Measurements from ENCODE around the gene CTXND1.

Gene CTXND1

DNA sequence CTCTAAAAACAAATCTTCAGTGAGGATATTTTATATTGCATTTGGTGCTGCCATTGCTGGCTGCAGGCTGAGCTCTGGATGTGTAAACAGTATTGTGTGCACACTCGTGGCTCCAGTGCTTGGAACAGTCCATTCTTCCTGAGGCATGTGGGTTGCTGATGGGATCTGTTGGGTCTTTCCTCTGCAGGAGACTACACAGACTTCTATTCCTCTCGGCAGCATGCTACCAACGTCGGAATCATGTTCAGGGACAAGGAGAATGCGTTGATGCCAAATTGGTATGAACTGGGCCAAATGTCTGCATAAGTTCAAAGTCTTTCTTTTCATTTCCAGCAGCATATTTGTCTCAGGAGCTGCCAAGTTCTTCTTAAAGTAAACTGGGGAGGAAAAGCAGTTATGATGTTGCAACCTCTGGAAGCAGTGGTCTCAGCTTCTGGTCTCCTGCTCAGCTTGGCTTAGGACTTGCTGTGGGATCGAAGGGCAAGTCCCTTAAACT, 89.9 kb downstream of the CTXND1 start:
- H3K4me1 ChIP-seq (ENCODE audit: control insufficient read depth, low read length), result peaks cover 29% of the 10 kb centered on the region
- H3K4me3 ChIP-seq (ENCODE audit: low read length), result no peak overlapping the region
- TF ChIP-seq, protein P1, sequence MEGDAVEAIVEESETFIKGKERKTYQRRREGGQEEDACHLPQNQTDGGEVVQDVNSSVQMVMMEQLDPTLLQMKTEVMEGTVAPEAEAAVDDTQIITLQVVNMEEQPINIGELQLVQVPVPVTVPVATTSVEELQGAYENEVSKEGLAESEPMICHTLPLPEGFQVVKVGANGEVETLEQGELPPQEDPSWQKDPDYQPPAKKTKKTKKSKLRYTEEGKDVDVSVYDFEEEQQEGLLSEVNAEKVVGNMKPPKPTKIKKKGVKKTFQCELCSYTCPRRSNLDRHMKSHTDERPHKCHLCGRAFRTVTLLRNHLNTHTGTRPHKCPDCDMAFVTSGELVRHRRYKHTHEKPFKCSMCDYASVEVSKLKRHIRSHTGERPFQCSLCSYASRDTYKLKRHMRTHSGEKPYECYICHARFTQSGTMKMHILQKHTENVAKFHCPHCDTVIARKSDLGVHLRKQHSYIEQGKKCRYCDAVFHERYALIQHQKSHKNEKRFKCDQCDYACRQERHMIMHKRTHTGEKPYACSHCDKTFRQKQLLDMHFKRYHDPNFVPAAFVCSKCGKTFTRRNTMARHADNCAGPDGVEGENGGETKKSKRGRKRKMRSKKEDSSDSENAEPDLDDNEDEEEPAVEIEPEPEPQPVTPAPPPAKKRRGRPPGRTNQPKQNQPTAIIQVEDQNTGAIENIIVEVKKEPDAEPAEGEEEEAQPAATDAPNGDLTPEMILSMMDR (IDR thresholded peaks at IDR 0.05; ENCODE audit: low read depth, low read length, poor library complexity, severe bottlenecking), result no peak
- no peak for TF ChIP-seq EZH2phosphoT487 (IDR thresholded peaks at IDR 0.05; ENCODE audit: borderline replicate concordance, low read length)
- H3K27me3 ChIP-seq (ENCODE audit: control insufficient read depth, low read length), result no peaks in the 10 kb centered on the region
- H3K36me3 ChIP-seq (ENCODE audit: control insufficient read depth, low read length), result peaks cover 22% of the 10 kb centered on the region
- H3K4me2 ChIP-seq (ENCODE audit: low read length), result no peak overlapping the region
- no peaks in the 10 kb centered on the region for H3F3A ChIP-seq (ENCODE audit: control insufficient read depth, insufficient read depth)
- no peak overlapping the region for H3K27ac ChIP-seq (ENCODE audit: low read depth, low read length)
- no peaks in the 10 kb centered on the region for H4K20me1 ChIP-seq (ENCODE audit: control insufficient read depth, insufficient read depth, low read depth, low read length)
- H3K9me3 ChIP-seq (ENCODE audit: control insufficient read depth, insufficient read depth, low read length), result no peaks in the 10 kb centered on the region
- no peaks in the 10 kb centered on the region for H3K9me2 ChIP-seq (replicated peaks; ENCODE audit: control insufficient read depth, low read length)
- no peaks in the 10 kb centered on the region for H3K79me2 ChIP-seq (ENCODE audit: control insufficient read depth, low read length)

- Histone ChIP-seq H3K27me3 (ENCODE audit: control insufficient read depth, low read length) (no peaks in the 10 kb centered on the region), H3K79me2 (ENCODE audit: control insufficient read depth, low read length) (no peaks in the 10 kb centered on the region), H3K36me3 (ENCODE audit: control insufficient read depth, low read length) (peaks cover 22% of the 10 kb centered on the region), H3K4me3 (ENCODE audit: low read length) (no peak overlapping the region), H3F3A (ENCODE audit: control insufficient read depth, insufficient read depth) (no peaks in the 10 kb centered on the region), H3K27ac (ENCODE audit: low read depth, low read length) (no peak overlapping the region), H3K4me1 (ENCODE audit: control insufficient read depth, low read length) (peaks cover 29% of the 10 kb centered on the region), H3K4me2 (ENCODE audit: low read length) (no peak overlapping the region), H3K9me3 (ENCODE audit: control insufficient read depth, insufficient read depth, low read length) (no peaks in the 10 kb centered on the region), H3K9me2 (replicated peaks; ENCODE audit: control insufficient read depth, low read length) (no peaks in the 10 kb centered on the region), H4K20me1 (ENCODE audit: control insufficient read depth, insufficient read depth, low read depth, low read length) (no peaks in the 10 kb centered on the region)
- TF ChIP-seq EZH2phosphoT487 (IDR thresholded peaks at IDR 0.05; ENCODE audit: borderline replicate concordance, low read length), result no peak
- TF ChIP-seq, protein P1 (IDR thresholded peaks at IDR 0.05; ENCODE audit: low read depth, low read length, poor library complexity, severe bottlenecking), result no peak
Measured at GRCh38 chr15:80161468-80162016, 90.5 kb downstream of the CTXND1 start.

GRCh38 chr15:80160570-80161156, 91.3 kb downstream of the CTXND1 start:
- Histone ChIP-seq H3F3A (ENCODE audit: control insufficient read depth, insufficient read depth) (no peaks in the 10 kb centered on the region), H4K20me1 (ENCODE audit: control insufficient read depth, insufficient read depth, low read depth, low read length) (no peaks in the 10 kb centered on the region), H3K4me1 (ENCODE audit: control insufficient read depth, low read length) (peaks cover 29% of the 10 kb centered on the region), H3K4me3 (ENCODE audit: low read length) (peak overlapping the region; percentile 34), H3K9me3 (ENCODE audit: control insufficient read depth, insufficient read depth, low read length) (no peaks in the 10 kb centered on the region), H3K9me2 (replicated peaks; ENCODE audit: control insufficient read depth, low read length) (no peaks in the 10 kb centered on the region), H3K36me3 (ENCODE audit: control insufficient read depth, low read length) (peaks cover 22% of the 10 kb centered on the region), H3K27ac (ENCODE audit: low read depth, low read length) (peak overlapping the region; percentile 27; the same call in 1 of the 2 replicates), H3K4me2 (ENCODE audit: low read length) (peak overlapping the region; percentile 51), H3K27me3 (ENCODE audit: control insufficient read depth, low read length) (no peaks in the 10 kb centered on the region), H3K79me2 (ENCODE audit: control insufficient read depth, low read length) (no peaks in the 10 kb centered on the region)
- TF ChIP-seq, protein P1 (IDR thresholded peaks at IDR 0.05; ENCODE audit: low read depth, low read length, poor library complexity, severe bottlenecking), result no peak
- TF ChIP-seq EZH2phosphoT487 (IDR thresholded peaks at IDR 0.05; ENCODE audit: borderline replicate concordance, low read length), result no peak

Measured in DOHH2 (cell line).